GM19193 (cell line): ENCODE results near the gene SRSF3.

Experiments
- POLR2A ChIP-seq: IDR thresholded peaks from 4 replicates; pipeline ENCODE4 v1.6.1; 2011; ENCODE audit not compliant: insufficient read depth, insufficient read length; ENCODE audit errors: extremely low read depth

SRSF3 gene

GRCh38 chr6:36594029-36594815, at the start of gene SRSF3:
SRSF3 (plus strand) TSS chr6:36594362; CDS start chr6:36596763, 2,401 bp downstream.
- peak; percentile 100 for TF ChIP-seq POLR2A

- TF ChIP-seq POLR2A, result no peak
Measured at GRCh38 chr6:36545767-36546307, 48.3 kb upstream of the SRSF3 start.

GRCh38 chr6:36546308-36546919, 47.7 kb upstream of the SRSF3 start:
- TF ChIP-seq POLR2A, result no peak

- TF ChIP-seq POLR2A, result peak; percentile 95
Measured at GRCh38 chr6:36546920-36547645, 47.1 kb upstream of the SRSF3 start, which contains the start of gene STK38. STK38 (minus strand) TSS chr6:36547479; CDS start chr6:36540202, 7,277 bp downstream.

GRCh38 chr6:36547646-36548400, 46.3 kb upstream of the SRSF3 start:
- no peak for TF ChIP-seq POLR2A

DNA sequence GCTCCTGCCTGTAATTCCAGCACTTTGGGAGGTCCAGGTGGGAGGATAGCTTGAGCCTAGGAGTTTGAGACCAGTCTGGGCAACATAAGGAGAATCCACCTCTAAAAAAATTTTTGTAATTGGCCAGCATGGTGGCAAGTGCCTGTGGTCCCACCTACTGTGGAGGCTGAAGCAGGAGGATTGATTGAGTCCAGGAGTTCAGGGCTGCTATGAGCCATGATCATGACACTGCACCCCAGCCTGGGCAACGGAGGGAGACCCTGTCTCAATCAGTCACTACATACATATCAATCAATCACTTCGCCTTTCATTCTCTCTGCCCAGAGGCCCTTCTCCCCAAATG, 45.8 kb upstream of the SRSF3 start:
- TF ChIP-seq POLR2A, result no peak

GRCh38 chr6:36550473-36551000, 43.6 kb upstream of the SRSF3 start:
- TF ChIP-seq POLR2A, result no peak

DNA sequence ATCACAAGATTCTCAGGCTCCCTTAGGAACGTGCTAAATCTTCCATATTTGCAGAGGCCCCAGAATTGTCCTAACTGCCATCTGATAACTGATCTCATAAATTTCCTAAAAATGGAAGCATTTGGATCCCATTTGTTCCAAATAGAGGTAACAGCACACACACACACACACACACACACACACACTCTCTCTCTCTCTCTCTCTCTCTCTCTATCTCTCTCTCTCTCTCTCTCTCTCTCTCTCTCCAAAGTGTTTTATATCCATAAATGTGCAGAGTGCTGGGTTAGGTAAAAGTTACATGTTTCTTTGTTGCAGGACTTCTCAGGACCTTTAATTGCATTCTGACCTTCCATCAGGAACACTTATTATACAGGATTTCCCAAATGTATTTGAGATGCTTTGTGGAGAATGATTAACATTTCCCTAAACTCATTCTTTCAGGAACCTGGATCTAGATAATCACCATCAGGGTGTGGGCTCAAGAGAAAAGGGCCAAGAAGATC, 38.4 kb upstream of the SRSF3 start:
- TF ChIP-seq POLR2A, result no peak

- no peak for TF ChIP-seq POLR2A
Measured at GRCh38 chr6:36556281-36556680, 37.9 kb upstream of the SRSF3 start.

- TF ChIP-seq POLR2A, result no peak
Measured at GRCh38 chr6:36559011-36559793, 35.0 kb upstream of the SRSF3 start.

GRCh38 chr6:36560822-36561221, 33.3 kb upstream of the SRSF3 start:
- no peak for TF ChIP-seq POLR2A

DNA sequence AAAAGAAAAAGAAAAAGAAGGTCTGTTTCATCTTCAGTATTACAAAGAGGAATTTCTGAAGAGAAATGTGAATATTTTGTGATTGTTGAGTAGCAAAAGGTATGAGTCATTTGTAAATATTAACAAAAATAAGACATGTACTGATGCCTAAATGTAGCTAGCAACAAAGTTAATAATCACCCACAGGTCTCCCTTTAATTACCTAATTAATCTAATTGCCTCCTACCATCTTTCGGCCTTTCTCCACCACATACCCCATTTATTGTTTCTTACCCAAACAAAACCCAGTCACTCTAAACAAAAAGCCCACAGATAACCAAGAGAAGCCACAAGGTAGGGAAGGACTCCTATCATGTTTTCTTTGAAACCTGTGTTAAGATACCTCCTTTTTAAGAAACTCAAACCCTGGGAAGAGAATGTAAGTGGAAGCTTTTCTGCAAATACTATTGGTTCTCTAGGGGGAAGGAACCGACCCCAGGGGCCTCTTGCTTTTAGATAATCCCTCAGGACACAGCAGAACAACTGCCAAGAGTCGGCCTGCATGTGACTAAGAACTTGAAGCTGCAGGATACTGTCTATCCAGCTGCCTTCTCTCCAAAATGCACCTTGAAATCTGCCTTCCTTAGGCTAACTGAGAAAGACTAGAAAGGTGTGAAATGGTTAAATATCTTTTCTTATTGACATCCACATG, 30.8 kb upstream of the SRSF3 start:
- no peak for TF ChIP-seq POLR2A

GRCh38 chr6:36563928-36564284, 30.3 kb upstream of the SRSF3 start:
- TF ChIP-seq POLR2A, result no peak

DNA sequence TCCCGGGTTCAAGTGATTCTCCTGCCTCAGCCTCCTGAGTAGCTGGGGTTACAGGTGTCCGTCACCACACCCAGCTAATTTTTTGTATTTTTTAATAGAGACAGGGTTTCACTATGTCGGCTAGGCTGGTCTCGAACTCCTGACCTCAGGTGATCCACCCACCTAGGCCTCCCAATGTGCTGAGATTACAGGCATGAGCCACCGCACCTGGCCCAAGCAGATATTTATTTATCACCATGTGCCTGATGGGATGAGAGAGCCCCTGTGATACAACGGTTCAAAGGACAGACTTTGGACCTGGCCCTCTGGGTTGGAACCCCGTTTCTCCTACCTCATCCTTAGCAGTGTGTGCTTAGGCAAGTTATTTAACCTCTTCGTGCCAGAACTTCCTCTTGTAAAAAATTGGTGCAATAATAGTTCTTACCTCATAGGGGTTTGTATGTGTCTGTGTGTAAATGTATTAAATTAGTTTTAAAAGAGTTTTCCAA, 27.7 kb upstream of the SRSF3 start:
- TF ChIP-seq POLR2A, result no peak

GRCh38 chr6:36570264-36570663, 23.9 kb upstream of the SRSF3 start:
- no peak for TF ChIP-seq POLR2A
